ENCODE measurements around the gene UMODL1. TPM values are rescaled to one million over a fixed set of nuclear protein-coding genes. Genes with fewer than 3 reads are reported as not detected.
"Not testable (repeated sequence)": the region's sequence is repeated elsewhere in the genome, so short reads cannot be mapped to it uniquely, and the experiment has no call there.

UMODL1 gene
- total RNA-seq, 2 donors from 2014 or later = 0.11 TPM; not detected in 1

DNA sequence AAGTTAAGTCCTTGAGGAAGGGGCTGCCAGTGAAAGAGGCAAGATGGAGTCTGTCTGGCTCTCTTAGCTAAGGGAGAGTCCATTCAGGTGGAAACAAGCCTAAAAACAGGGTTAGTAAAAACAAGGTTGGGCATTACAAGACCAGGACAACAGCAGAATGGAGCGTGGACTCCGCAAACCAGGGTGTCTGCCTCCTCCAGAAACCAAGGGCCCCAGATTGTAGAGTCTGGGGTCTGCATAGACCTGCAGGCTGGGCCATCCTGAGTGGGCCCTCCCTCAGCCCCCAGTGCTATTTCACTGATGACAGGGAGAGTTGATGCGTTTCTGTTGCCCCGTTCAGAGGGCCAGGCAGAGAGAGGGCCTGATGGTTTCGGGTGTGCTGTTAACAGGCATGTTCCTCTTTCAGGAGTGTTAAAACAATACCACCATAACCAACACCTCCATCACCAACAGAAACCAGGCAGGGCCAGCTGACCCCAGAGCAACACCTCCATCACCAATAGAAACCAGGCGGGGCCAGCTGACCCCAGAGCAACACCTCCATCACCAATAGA lies 6.6 kb downstream of the UMODL1 start:
- not testable (repeated sequence) for H3K9me3 Mint-ChIP-seq; H3K36me3 Mint-ChIP-seq (ENCODE audit: low read depth); H3K27me3 Mint-ChIP-seq; H3K27ac Mint-ChIP-seq; ATAC-seq (replicated peaks); H3K4me1 Mint-ChIP-seq; H3K4me3 Mint-ChIP-seq

DNA sequence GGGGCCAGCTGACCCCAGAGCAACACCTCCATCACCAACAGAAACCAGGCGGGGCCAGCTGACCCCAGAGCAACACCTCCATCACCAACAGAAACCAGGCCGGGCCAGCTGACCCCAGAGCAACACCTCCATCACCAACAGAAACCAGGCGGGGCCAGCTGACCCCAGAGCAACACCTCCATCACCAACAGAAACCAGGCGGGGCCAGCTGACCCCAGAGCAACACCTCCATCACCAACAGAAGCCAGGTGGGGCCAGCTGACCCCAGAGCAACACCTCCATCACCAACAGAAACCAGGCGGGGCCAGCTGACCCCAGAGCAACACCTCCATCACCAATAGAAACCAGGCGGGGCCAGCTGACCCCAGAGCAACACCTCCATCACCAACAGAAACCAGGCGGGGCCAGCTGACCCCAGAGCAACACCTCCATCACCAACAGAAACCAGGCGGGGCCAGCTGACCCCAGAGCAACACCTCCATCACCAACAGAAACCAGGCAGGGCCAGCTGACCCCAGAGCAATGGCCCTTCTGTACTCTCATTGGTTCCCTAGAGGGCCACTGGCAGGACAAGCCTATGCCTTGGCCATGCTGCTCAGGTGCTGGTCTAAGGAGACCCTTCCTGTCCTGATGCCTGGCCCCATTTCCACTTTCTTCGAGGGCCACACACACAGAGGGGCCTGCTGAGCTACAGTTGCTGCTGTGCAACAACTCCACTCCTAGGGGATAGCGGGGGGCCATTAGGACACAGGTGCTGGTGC lies 7.3 kb downstream of the UMODL1 start:
- ATAC-seq (replicated peaks); H3K9me3 Mint-ChIP-seq; H3K36me3 Mint-ChIP-seq (ENCODE audit: low read depth); H3K4me3 Mint-ChIP-seq; H3K4me1 Mint-ChIP-seq; H3K27me3 Mint-ChIP-seq: not testable (repeated sequence)
- H3K27ac Mint-ChIP-seq = peak overlapping the region; percentile 34

DNA sequence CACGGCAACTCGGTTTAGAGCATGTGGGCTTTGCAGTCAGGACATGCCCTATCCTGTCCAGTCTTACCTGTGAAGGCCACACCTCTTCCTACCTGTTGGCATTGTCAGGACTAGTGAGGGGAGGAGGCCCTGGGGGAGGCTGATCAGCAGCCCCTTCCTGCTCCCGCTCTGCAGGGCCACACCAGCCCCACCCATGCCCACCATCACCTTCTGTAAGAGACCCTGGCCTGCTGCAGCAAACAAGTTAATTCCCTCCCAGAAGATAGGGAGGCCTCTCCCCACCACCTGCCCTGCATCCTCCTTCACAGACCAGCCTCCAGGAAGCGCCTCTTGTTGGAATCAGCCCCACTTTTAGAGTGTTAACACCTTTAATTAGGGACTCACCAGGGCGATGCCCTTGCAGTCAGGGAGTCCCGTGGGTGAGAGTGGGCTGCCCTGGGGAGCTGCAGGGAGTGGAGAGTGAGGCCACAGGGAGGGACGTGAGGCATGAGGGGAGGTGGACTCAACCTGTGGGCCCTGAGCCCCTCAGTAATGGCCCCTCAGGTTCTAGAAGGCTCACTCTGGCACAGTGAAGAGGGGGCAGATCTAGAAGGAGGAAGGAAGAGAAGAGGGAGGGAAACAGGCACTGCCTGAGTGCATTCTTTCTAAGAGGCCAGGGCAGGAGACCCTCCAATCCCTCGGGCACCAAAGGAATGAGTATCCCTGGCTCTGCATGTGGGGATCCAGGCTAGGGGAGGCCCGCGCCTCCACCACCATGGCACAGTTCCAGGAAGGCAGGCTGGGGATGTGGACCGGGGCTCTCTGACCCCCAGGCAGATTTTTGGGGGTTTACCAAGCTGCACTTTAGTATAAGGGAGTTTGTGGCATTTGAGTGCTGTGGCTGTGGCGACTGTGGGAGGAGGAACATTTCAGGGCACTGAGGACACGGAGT lies 8.2 kb downstream of the UMODL1 start:
- no peaks in the 10 kb centered on the region for H3K4me1 Mint-ChIP-seq
- H3K36me3 Mint-ChIP-seq (ENCODE audit: low read depth) = no peaks in the 10 kb centered on the region
- no peaks in the 10 kb centered on the region for H3K9me3 Mint-ChIP-seq
- H3K4me3 Mint-ChIP-seq = no peak overlapping the region
- ATAC-seq (replicated peaks) = no peak
- peak overlapping the region; percentile 34 for H3K27ac Mint-ChIP-seq
- H3K27me3 Mint-ChIP-seq = no peaks in the 10 kb centered on the region

DNA sequence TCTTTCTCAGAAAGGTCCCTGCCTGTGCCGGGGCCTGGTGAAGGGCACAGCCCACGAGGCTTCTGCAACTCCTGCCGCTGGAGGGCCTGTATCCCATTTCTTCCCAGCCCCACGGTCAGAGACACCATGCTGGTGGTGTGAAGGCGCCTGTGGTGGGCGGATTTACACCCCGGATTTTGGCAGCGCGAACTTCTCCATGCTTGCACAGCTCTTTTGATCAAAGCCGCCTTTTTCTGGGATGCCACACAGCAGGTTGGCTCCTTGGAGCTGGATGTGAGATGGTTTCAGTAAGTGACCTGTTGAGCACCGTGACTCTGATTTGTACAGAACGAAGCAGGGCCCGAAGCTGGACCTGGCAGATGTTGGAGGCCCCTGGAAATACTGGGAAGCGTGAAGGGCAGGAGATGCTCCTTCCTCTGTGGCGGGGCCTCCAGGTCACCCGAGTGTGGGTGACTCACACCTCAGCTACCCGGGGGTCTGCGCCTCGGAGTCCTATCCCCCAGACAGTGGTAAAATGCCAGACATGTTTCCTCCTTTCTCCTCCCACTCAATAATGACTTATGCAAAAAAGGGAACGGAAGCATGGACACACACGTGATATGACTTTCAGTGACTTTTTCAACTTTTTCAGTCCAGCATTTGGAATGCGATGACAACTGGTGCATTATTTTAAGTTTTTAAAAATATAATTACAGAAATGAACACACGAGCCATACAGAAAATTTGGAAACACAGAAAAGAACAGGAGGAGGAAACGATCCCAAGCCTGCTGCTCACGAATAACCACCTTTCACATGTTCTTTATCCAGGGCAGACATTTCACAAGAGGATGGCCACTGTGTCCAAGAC lies 9.0 kb downstream of the UMODL1 start:
- H3K27me3 Mint-ChIP-seq = no peaks in the 10 kb centered on the region
- no peak overlapping the region for H3K4me3 Mint-ChIP-seq
- no peaks in the 10 kb centered on the region for H3K9me3 Mint-ChIP-seq
- H3K36me3 Mint-ChIP-seq (ENCODE audit: low read depth) = no peaks in the 10 kb centered on the region
- H3K27ac Mint-ChIP-seq = no peak overlapping the region
- no peak for ATAC-seq (replicated peaks)
- H3K4me1 Mint-ChIP-seq = no peaks in the 10 kb centered on the region

DNA sequence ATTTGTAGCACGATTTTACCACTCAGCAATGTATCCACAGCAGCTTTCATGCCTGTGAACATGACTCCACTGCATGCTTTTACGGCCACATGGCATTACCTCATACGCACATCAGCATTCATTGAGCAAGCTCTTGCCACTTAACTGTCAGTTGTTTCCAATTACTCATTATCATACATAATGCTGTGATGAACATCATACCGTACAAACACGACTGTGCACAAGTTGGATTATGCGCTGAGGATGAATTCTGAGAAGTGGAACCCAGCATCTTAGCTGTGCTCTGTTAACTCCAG lies 9.6 kb downstream of the UMODL1 start:
- Mint-ChIP-seq H3K9me3 (no peaks in the 10 kb centered on the region), H3K4me1 (no peaks in the 10 kb centered on the region), H3K27me3 (no peaks in the 10 kb centered on the region), H3K36me3 (ENCODE audit: low read depth) (no peaks in the 10 kb centered on the region), H3K4me3 (no peak overlapping the region), H3K27ac (no peak overlapping the region)
- ATAC-seq (replicated peaks) = no peak

DNA sequence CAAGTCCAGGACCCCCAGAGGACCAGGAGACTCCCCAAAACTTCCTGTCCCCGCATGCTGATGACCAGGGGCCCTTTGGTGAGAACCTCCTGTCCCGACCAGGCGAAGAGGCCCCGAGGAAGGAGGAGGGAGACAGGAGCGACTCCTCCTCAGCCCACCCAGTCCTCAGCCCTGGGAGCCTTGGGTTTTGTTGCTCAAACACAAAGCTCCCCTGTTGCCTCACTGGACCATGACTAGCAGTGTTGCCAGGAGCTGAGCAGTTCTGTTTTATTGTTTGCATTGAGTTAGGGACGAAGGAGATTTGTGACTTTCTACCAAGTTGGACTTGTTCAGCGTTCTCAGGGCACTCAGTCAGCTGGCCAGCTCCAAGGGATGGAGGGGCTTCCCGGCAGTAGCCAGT lies 10.0 kb downstream of the UMODL1 start:
- ATAC-seq (replicated peaks) = no peak
- no peaks in the 10 kb centered on the region for H3K27me3 Mint-ChIP-seq
- H3K4me1 Mint-ChIP-seq = no peaks in the 10 kb centered on the region
- no peaks in the 10 kb centered on the region for H3K36me3 Mint-ChIP-seq (ENCODE audit: low read depth)
- H3K27ac Mint-ChIP-seq = no peak overlapping the region
- no peaks in the 10 kb centered on the region for H3K9me3 Mint-ChIP-seq
- H3K4me3 Mint-ChIP-seq = no peak overlapping the region

DNA sequence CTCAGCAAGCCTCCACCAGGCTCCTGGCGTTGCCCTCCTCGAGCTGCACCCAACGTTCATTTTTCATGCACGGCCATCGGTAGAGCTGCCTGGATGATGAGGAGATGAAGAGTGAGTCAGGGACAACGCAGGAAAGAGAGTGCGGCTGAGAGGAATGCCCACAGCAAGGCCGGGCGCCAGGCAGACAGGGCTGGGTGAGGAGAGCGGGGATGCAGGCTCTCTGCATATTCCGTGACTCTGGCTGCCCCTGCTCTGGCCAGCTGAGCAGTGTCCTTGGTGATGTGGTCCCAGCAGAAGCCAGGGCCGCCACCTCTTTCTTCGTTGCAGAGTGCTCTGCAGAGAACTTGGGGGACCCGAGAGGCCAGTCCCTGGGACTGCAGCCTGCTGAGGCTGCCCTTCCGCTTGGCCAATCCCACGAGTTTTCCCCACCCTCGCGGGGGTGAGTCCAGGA lies 10.8 kb downstream of the UMODL1 start:
- no peak overlapping the region for H3K27ac Mint-ChIP-seq
- no peaks in the 10 kb centered on the region for H3K27me3 Mint-ChIP-seq
- no peaks in the 10 kb centered on the region for H3K9me3 Mint-ChIP-seq
- ATAC-seq (replicated peaks) = no peak
- no peak overlapping the region for H3K4me3 Mint-ChIP-seq
- no peaks in the 10 kb centered on the region for H3K4me1 Mint-ChIP-seq
- no peaks in the 10 kb centered on the region for H3K36me3 Mint-ChIP-seq (ENCODE audit: low read depth)

DNA sequence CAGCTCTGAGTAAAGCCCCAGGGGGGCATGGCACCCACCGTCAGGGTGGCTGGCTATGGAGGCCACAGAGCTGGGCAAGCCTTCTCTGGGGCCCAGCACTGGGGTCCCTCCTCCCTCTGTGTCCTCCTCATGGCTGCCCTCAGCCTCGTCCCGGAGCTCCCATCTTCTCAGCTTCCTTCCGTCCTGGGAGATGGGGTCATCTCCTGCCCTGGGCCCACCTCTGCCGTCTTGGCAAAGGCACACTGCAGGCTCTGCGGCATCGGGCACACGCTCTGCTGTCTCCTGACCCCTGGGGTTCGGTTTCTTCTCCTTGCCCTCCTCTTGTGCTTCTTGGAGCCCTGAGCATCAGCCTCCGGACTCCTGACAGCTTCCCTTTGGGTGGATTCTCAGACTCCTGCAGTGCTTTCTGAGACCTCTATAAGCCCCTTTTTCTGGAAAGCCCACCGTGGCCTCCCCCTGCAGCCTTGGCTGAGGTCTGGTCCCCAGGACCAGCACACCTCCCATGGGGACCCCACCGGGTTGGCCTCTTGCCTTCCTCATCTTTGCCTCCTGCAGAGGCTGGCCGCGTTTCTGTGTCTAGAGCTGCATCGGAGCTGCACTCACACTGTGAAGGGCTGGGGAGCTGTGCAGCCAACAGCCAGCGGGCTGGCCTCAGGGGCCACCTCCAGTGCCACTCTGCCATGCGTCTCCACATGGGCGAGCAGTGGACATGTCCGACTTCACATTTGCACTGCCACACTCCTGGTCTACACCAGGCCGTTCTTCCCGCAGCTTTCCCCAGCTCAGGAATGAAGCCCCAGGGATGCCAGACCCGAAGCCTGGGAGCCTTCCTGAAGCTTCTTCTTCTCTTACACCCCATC lies 11.6 kb downstream of the UMODL1 start:
- Mint-ChIP-seq H3K4me3 (no peak overlapping the region), H3K27ac (no peak overlapping the region), H3K27me3 (no peaks in the 10 kb centered on the region), H3K4me1 (no peaks in the 10 kb centered on the region), H3K36me3 (ENCODE audit: low read depth) (no peaks in the 10 kb centered on the region), H3K9me3 (no peaks in the 10 kb centered on the region)
- no peak for ATAC-seq (replicated peaks)

DNA sequence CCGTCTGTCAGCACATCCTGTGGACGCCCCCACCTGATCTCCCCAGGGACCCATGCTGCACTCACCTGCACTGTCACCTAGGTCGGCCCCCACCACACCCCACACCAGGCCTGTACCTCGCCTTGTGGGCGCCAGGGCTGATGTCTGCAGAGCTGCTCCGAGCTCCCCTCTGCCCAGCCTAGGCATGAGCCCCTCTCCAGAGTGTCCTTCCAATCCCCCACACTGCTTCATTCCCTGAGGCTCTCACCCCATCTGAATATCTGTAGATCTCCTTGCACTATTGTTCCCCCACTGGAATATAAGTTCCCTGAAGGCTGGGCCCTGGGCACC lies 12.2 kb downstream of the UMODL1 start:
- Mint-ChIP-seq H3K27me3 (no peaks in the 10 kb centered on the region), H3K9me3 (no peaks in the 10 kb centered on the region), H3K36me3 (ENCODE audit: low read depth) (no peaks in the 10 kb centered on the region), H3K4me3 (no peak overlapping the region), H3K27ac (no peak overlapping the region), H3K4me1 (no peaks in the 10 kb centered on the region)
- no peak for ATAC-seq (replicated peaks)

DNA sequence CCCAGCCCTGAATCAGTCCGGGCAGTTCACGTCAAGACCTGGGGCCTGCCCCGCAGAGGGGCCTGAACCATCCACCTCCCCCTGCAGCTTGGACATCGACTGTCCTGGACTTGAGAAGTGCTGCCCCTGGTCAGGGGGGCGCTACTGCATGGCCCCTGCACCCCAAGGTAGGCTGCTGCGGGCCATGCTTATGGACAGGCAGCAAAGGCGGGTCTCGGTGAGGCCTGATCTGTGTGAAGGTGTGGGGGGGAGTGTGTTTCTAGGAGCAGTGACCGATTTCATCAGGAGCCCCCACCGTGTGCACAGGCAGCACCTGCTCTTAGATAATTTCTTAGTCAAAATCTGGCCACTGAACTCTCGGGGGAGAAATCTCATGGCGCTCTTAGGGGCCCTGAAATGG lies 13.0 kb downstream of the UMODL1 start:
- no peak overlapping the region for H3K27ac Mint-ChIP-seq

DNA sequence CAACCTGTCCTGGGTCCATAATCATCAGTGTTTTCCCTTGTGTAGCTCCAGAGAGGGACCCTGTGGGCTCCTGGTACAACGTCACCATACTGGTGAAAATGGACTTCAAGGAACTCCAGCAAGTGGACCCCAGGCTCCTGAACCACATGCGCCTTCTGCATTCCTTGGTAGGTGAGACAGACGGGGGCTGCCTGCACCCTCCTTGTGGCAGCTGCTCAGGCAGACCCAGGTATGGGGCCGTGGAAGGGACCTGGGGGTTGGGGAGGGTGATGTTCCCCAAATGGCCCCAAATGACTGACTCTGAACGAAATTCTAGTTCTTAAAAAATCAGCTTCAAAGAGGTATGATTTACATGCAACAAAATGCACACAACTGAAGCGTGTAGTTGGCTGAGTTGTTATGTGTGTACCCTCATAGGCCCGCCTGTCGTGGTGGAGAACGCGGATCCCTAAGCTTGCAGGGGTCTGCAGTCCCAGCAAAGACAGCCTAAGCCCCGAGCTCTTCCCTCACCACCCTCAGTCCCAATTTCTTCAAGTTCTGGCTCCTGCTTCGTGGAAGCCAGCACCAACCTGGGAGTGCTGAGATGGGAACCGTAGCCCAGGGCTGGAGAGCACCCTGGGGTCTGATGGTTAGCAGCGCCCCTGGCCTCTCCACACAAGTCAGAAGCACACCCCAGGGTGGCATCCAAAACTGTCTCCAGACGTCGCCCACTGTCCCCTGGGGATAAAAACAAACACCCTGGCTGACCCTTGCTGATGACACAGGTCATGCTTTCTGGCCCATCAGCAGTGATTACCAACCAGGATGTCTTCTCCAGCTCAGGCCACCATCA lies 14.3 kb downstream of the UMODL1 start:
- Mint-ChIP-seq H3K36me3 (ENCODE audit: low read depth) (no peaks in the 10 kb centered on the region), H3K27me3 (no peaks in the 10 kb centered on the region), H3K4me3 (no peak overlapping the region), H3K4me1 (no peaks in the 10 kb centered on the region), H3K27ac (no peak overlapping the region), H3K9me3 (no peaks in the 10 kb centered on the region)
- no peak for ATAC-seq (replicated peaks)

More for the DNA sequence above, 13.0 kb downstream of the UMODL1 start:
- no peaks in the 10 kb centered on the region for H3K27me3 Mint-ChIP-seq
- no peak overlapping the region for H3K4me3 Mint-ChIP-seq
- no peaks in the 10 kb centered on the region for H3K36me3 Mint-ChIP-seq (ENCODE audit: low read depth)
- H3K4me1 Mint-ChIP-seq = no peaks in the 10 kb centered on the region
- H3K9me3 Mint-ChIP-seq = no peaks in the 10 kb centered on the region
- ATAC-seq (replicated peaks) = no peak

DNA sequence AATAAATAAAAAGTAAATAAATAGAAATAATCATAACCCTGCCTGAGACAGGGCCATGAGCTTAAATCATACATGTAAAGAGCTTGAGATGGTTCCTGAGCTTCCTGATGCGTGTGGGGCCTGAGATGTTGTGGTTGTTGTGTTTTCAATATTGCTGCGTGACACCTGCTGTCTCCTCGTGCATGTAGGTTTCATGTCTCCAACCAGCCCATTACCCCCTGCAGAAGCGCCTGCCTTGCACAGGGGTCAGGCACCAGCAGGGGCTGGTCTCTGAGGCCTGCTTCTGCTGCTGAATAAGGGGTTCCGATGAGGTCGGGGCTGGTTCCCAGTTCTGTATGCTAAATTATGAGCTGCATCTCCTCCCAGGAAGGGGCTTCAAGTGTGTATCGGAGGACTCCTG lies 15.9 kb downstream of the UMODL1 start:
- ATAC-seq (replicated peaks) = no peak
- H3K9me3 Mint-ChIP-seq = no peaks in the 10 kb centered on the region
- no peak overlapping the region for H3K4me3 Mint-ChIP-seq
- no peaks in the 10 kb centered on the region for H3K36me3 Mint-ChIP-seq (ENCODE audit: low read depth)
- no peak overlapping the region for H3K27ac Mint-ChIP-seq
- H3K27me3 Mint-ChIP-seq = no peaks in the 10 kb centered on the region
- no peaks in the 10 kb centered on the region for H3K4me1 Mint-ChIP-seq

DNA sequence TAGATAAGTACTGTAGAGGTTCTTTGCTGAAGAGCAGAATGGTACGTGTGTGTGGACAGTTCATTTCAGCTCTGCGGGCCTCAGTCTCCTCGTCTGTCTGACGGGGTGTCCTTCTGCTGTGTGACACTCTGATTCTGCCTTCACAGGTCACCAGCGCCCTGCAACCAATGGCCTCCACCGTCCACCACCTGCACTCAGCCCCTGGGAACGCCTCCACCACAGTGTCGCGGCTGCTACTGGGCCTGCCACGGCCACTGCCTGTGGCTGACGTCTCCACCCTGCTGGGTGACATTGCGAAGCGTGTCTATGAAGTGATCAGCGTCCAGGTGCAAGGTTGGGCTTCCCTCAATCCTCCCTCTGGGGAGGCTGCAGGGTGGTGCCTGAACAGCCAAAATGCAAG lies 17.0 kb downstream of the UMODL1 start:
- no peak for ATAC-seq (replicated peaks)
- Mint-ChIP-seq H3K27ac (no peak overlapping the region), H3K27me3 (no peaks in the 10 kb centered on the region), H3K4me3 (no peak overlapping the region), H3K9me3 (no peaks in the 10 kb centered on the region), H3K36me3 (ENCODE audit: low read depth) (no peaks in the 10 kb centered on the region), H3K4me1 (no peaks in the 10 kb centered on the region)
